ENCODE measurements around the gene CASP3. TPM values are rescaled to one million over a fixed set of nuclear protein-coding genes. Genes with fewer than 3 reads are reported as not detected.
A peak's percentile ranks its signal among the peaks of the same experiment; 100 is the strongest.

The CASP3 gene
- total and polyA plus RNA-seq, 12 donors: 7.9 to 24.8 (median 13.5) TPM

DNA sequence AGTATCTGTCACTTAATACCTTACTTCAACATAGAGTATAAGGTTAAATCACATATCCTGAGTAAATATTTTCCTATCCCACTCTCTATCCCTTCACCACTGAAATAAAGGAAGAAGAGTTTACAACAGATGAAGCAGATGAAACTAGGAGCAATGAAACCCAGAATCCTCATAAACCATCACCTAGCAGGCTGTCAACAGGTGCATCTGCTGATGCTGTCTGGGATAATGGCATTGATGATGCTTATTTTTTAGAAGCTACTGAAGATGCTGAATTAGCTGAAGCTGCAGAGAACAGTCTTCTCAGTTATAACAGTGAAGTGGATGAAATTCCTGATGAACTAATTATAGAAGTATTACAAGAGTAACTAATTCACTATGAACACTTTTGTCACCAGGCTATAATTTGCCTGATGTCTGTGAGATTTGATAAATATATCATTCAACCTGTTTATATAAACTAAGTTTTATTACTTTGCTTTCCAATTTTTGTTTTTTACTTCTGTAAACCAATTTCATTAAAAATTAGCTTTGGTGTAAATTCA, 45.2 kb upstream of the CASP3 start:
- no peak for TF ChIP-seq CTCF (IDR thresholded peaks at IDR 0.05)
- H3K27ac ChIP-seq: peak overlapping the region in 5 of 10 donors; percentile 19 to 65 (median 54)
- no peaks in the 10 kb centered on the region for H3K9me3 ChIP-seq
- intact Hi-C loops (cut with DNase I): no loop called here
- peaks cover 0 to 57% (median 14%) of the 10 kb centered on the region in 9 donors for H3K36me3 ChIP-seq
- H3K4me3 ChIP-seq: no peak overlapping the region
- ATAC-seq (peak in 3 of 8 donors; percentile 44 to 58 (median 52)), DNase-seq (no peak)
- H3K4me1 ChIP-seq: peaks cover 0 to 25% (median 6%) of the 10 kb centered on the region in 9 donors
- no peaks in the 10 kb centered on the region for H3K27me3 ChIP-seq

GRCh38 chr4:184693056-184693455, 43.8 kb upstream of the CASP3 start:
- Histone ChIP-seq H3K36me3 (peaks cover 0 to 59% (median 14%) of the 10 kb centered on the region in 9 donors), H3K9me3 (no peaks in the 10 kb centered on the region), H3K27ac (no peak overlapping the region), H3K4me3 (no peak overlapping the region), H3K27me3 (no peaks in the 10 kb centered on the region), H3K4me1 (peaks cover 0 to 23% (median 7%) of the 10 kb centered on the region in 9 donors)
- ATAC-seq (no peak), DNase-seq (no peak)
- 93 to 94% methylated on average over 5 of the region's 5 CpGs for WGBS, 2 donors
- intact Hi-C loops (cut with DNase I): no loop called here
- TF ChIP-seq CTCF (IDR thresholded peaks at IDR 0.05): no peak

GRCh38 chr4:184689681-184690080, 40.4 kb upstream of the CASP3 start:
- Histone ChIP-seq H3K4me3 (no peak overlapping the region), H3K27ac (no peak overlapping the region), H3K4me1 (peaks cover 0 to 17% (median 4%) of the 10 kb centered on the region in 9 donors), H3K9me3 (no peaks in the 10 kb centered on the region), H3K36me3 (peaks cover 0 to 74% (median 14%) of the 10 kb centered on the region in 9 donors), H3K27me3 (no peaks in the 10 kb centered on the region)
- 56 to 79% methylated on average over 5 of the region's 5 CpGs for WGBS, 2 donors
- ATAC-seq (no peak), DNase-seq (no peak)
- TF ChIP-seq CTCF (IDR thresholded peaks at IDR 0.05): no peak
- intact Hi-C loops (cut with DNase I): no loop called here

DNA sequence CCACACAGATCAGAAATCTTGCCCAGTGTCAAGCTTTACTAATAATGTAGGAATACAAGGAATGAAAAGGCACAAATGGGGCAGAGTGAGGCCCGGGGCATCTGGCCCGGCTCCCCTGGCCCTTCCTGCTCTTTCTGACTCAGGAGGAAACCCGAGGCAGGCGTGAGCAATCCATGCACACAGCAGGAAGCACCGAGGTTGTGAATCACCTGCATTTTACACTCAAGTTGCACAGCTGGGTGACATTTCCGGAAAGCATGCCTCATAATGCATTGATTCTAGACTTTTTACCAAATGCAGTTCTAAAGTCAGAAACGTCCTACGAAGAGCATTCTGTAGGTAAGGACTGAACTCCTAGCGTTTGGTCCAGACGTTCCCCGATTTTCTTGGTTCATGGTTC, 39.2 kb upstream of the CASP3 start:
- Histone ChIP-seq H3K27me3 (no peaks in the 10 kb centered on the region), H3K4me1 (peaks cover 0 to 21% (median 0%) of the 10 kb centered on the region in 9 donors), H3K27ac (no peak overlapping the region), H3K36me3 (peaks cover 0 to 62% (median 13%) of the 10 kb centered on the region in 9 donors), H3K4me3 (no peak overlapping the region), H3K9me3 (no peaks in the 10 kb centered on the region)
- peak in 1 of 8 donors; percentile 48 for ATAC-seq
- intact Hi-C loops (cut with DNase I): no loop called here
- WGBS, 2 donors: 65 to 69% methylated on average over 11 of the region's 11 CpGs
- no peak for DNase-seq
- TF ChIP-seq CTCF (IDR thresholded peaks at IDR 0.05): no peak
